SJCRH30 (cell line): Measurements from ENCODE around the gene LRRC28. TPM values are rescaled to one million over a fixed set of nuclear protein-coding genes. Genes with fewer than 3 reads are reported as not detected.
A peak's percentile ranks its signal among the peaks of the same experiment; 100 is the strongest.

Experiments
- DNase-seq, 2 experiments: peaks; one replicate each; pipeline ENCODE4 v3.0.0-alpha.2; 2015 to 2020
- H3K27ac ChIP-seq: fragments of 250-450 bp; sonication (Bioruptor Pico); 2 replicates; pipeline ENCODE4 v1.5.1; 2020; ENCODE audit warnings: mild to moderate bottlenecking, moderate library complexity
- H3K27me3 ChIP-seq: fragments of 250-450 bp; sonication (Bioruptor Pico); 2 replicates; pipeline ENCODE4 v1.5.1; 2020; ENCODE audit warnings: mild to moderate bottlenecking, moderate library complexity
- H3K36me3 ChIP-seq: fragments of 250-450 bp; sonication (Bioruptor Pico); 2 replicates; pipeline ENCODE4 v1.5.1; 2020; ENCODE audit warnings: mild to moderate bottlenecking, moderate library complexity
- H3K4me1 ChIP-seq: fragments of 250-450 bp; sonication (Bioruptor Pico); 2 replicates; pipeline ENCODE4 v1.5.1; 2020; ENCODE audit warnings: mild to moderate bottlenecking, moderate library complexity
- H3K4me3 ChIP-seq: fragments of 250-450 bp; sonication (Bioruptor Pico); 2 replicates; pipeline ENCODE4 v1.5.1; 2020; ENCODE audit warnings: mild to moderate bottlenecking, moderate library complexity
- H3K9me3 ChIP-seq: fragments of 250-450 bp; sonication (Bioruptor Pico); replicated peaks from 2 replicates; pipeline ENCODE4 v1.5.1; 2020; ENCODE audit warnings: mild to moderate bottlenecking, moderate library complexity
- total RNA-seq: library from RNA; depleted of rRNA; stranded (reverse); fragments of >200 nt; shearing (Covaris generic); gene quantifications from 2 replicates; pipeline ENCODE4 v1.2.3, GENCODE V29; 2014; rRNA removed

The LRRC28 gene
- total RNA-seq, 1 experiment from 2014 or later: 18.6 TPM

DNA sequence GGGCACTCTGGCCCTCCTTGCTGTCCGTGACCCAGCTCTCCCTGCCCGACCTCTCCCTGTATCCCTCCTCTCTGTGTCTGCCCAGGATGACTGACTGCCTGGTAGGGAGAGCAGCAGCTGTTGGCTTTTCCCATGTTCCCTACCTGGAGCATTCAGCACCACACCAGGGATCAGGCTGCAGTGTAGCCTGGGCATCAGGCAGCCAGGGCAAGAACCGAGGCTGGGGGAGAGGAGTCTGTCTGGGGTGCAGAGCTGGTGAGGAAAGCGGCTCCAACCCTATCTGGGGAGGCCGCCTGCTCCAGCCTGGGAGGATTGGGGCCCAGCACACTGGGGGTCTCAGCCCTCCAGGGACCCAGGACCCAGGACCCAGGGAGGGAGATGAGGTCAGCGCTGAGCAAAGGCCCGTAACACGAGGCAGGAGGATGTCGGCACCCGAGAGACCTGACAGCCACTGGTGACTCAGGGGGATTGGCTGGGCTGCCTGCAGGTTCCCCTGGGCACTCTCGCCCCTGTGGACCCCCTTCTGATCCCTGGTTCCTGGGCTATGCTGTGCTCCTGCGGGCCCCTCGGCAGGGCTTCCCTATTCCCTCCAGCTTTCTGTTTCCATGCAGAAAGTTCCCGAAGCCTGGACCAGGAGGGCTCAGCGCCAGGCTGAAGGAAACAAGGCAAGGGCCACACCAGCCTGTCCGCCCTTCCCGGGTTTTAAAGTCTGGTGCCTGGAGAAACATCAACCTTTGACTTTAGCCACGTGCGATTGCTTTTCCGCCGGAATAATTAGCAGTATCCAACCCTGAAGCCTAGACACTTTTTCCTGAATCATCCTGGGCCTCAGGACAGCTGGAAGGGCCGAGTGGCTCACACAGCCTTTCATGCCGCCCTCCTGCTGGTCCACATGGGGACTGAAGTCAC, 186.3 kb downstream of the LRRC28 start:
- no peak overlapping the region for H3K27ac ChIP-seq
- DNase-seq: peak in 1 of 2 experiments; percentile 51
- H3K9me3 ChIP-seq: no peaks in the 10 kb centered on the region
- H3K4me3 ChIP-seq: no peak overlapping the region
- peaks cover 6% of the 10 kb centered on the region; the same call in 1 of the 2 replicates for H3K27me3 ChIP-seq
- H3K4me1 ChIP-seq: peaks cover 22% of the 10 kb centered on the region
- no peaks in the 10 kb centered on the region for H3K36me3 ChIP-seq

DNA sequence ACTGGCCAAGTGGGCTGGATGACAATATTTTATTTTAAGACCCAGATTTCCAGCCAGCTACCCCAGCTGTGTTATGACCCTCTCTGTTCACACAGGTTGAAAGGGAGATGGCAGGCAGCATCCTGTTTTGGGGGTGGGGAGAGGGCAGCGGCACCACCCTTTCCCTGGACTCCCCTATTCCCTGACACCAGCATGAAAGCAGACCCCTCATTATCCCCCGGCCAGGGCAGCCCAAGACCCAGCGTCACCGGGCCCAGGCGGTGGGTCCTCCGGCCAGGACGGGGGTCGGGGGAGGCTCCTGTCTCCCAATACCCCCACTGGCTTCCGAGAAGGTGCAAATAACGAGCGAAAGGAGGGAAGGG, 186.9 kb downstream of the LRRC28 start:
- DNase-seq: no peak
- Histone ChIP-seq H3K27me3 (peaks cover 6% of the 10 kb centered on the region; the same call in 1 of the 2 replicates), H3K9me3 (no peaks in the 10 kb centered on the region), H3K4me3 (no peak overlapping the region), H3K4me1 (peaks cover 29% of the 10 kb centered on the region), H3K36me3 (no peaks in the 10 kb centered on the region), H3K27ac (no peak overlapping the region)

DNA sequence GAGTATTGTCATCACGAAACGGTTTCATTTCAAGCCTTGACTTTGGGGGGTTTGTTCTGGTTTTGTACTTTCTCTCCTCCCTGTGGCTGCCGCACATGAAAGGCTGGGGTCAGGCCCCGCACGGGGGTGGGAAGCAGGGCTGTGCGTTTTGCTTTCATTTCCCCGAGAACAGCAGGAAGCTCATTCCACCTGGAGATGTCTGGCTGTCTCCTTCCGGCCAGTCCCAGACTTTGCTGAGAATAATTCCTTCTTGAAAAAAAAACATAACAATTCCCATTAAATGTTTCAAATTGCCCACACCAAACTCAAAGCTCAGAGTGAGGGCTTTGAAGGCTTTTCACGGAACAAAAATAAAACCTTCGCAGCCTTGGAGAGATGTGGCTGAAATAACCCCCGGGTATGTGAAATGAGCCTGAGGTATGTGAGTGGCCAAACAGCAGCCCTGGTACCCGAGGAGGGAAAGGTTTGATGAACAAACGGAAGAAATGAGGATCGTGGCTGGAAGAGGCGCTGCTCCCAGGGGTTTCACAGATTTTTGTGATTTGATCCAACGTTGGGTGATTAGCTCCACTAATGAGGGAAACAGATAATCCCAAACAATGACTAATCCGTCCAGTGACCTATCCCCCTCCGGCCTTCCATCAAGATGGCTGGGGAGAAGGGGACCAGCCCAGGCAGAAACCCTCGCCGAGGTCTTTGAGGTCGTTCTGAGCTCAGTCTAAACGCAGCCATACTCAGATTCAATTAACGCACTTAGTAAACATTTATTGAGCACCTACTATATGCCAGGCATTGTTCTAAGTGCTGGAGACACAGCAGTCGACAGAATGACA, 187.6 kb downstream of the LRRC28 start:
- Histone ChIP-seq H3K4me1 (peaks cover 33% of the 10 kb centered on the region), H3K36me3 (no peaks in the 10 kb centered on the region), H3K27ac (no peak overlapping the region), H3K9me3 (no peaks in the 10 kb centered on the region), H3K4me3 (no peak overlapping the region), H3K27me3 (peaks cover 6% of the 10 kb centered on the region; the same call in 1 of the 2 replicates)
- DNase-seq: no peak

DNA sequence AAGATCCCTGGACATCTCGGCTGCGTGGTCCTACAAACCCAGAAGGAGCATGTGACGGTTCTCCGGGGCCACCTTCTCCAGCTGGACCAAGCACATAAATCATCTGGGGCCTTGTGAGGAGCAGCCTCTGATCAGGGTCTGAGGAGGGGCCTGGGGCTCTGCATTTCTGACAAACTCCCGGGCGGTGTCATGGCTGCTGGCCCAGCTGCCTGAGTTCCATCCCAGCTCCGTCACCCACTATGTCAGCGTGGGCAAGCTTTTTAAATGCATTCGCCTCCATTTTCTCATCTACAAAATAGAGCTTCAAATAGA, 188.2 kb downstream of the LRRC28 start:
- no peak for DNase-seq
- Histone ChIP-seq H3K4me1 (peaks cover 39% of the 10 kb centered on the region), H3K27me3 (peaks cover 6% of the 10 kb centered on the region; the same call in 1 of the 2 replicates)

DNA sequence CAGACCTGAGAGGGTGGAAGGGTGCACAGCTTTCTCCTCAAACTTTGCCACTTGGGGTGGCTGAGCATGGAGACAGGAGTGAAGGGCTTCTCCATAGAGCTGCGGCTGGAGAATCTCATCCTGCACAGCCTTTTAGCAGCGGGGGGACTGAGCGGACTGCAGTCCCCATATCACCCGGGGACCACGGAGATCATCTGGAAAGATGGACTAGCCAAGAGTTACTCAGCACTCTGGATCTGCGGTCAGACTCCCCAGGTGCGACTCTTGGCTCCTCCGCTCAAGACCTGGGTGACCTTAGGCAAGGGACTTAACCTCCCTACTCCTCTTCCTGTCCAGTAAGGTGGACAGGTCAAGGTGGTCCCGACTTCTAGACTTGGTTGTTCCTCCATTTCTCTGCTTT, 188.7 kb downstream of the LRRC28 start:
- H3K4me1 ChIP-seq: peaks cover 44% of the 10 kb centered on the region
- no peak overlapping the region for H3K27ac ChIP-seq
- H3K27me3 ChIP-seq: peaks cover 6% of the 10 kb centered on the region; the same call in 1 of the 2 replicates
- H3K4me3 ChIP-seq: no peak overlapping the region
- no peaks in the 10 kb centered on the region for H3K36me3 ChIP-seq
- DNase-seq: no peak
- no peaks in the 10 kb centered on the region for H3K9me3 ChIP-seq

More for the DNA sequence above, 188.2 kb downstream of the LRRC28 start:
- no peak overlapping the region for H3K4me3 ChIP-seq
- H3K36me3 ChIP-seq: no peaks in the 10 kb centered on the region
- no peaks in the 10 kb centered on the region for H3K9me3 ChIP-seq
- no peak overlapping the region for H3K27ac ChIP-seq

Other genes starting within 250 kb of the LRRC28 start
- 0.25 TPM in 1 of 2 replicates, not detected in the other for gene PGPEP1L, start 243.7 kb upstream of the LRRC28 start, total RNA-seq
- 22.8 and 23.7 TPM in 2 replicates for gene SYNM, start 146.4 kb upstream of the LRRC28 start, total RNA-seq
- 28.3 and 43.1 TPM in 2 replicates for gene TTC23, start 1.9 kb upstream of the LRRC28 start, total RNA-seq